GM18511 (cell line): ENCODE data around the gene APP.
"Not testable (repeated sequence)": the region's sequence is repeated elsewhere in the genome, so short reads cannot be mapped to it uniquely, and the experiment has no call there.

ENCODE experiments used
- ATAC-seq: cut with Tn5 transposase; IDR thresholded peaks from one replicate; pipeline ENCODE4 v1.9.1; 2021; ENCODE audit warnings: mild to moderate bottlenecking, moderate library complexity; ENCODE audit not compliant: unreplicated experiment

The APP gene

GRCh38 chr21:25955646-25956045 lies 214.9 kb downstream of the APP start:
- no peak for ATAC-seq

- no peak for ATAC-seq
Observed at GRCh38 chr21:25953659-25954058, 216.9 kb downstream of the APP start.

DNA sequence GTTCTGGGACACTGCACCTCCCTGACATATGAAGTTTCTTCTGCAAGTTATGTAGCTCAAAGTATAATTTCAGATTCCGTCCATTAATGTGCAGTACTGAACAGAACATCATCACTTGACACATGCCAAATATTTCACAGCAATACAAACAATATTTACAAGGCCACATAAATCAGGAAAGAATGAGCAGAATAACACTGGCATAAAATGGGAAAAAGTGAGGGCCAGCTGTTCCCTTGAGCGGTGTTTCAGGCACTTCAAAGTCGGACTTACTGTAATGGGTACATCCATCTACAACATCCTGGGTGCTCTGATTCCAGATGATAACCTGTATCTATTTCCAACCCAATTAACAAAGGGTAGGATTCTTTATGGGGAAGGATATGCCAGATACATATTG lies 217.4 kb downstream of the APP start:
- ATAC-seq: no peak

DNA sequence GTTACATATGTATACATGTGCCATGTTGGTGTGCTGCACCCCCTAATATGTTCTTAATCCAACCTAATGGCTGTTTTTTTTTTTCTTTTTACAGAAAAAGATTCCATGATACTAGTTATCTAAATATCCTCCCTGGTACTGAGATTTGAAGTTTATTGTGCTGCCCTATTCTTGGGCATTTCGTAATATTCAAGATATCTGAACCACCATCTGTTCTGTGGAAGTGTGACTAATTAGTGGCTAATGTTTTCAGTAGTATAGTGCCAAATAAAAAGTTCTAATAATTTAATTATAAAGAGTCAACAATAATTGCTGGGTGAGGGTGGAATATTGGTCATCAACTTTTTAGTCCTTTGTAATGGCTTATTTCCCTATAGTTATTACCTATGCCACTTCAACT lies 218.3 kb downstream of the APP start:
- ATAC-seq: no peak

DNA sequence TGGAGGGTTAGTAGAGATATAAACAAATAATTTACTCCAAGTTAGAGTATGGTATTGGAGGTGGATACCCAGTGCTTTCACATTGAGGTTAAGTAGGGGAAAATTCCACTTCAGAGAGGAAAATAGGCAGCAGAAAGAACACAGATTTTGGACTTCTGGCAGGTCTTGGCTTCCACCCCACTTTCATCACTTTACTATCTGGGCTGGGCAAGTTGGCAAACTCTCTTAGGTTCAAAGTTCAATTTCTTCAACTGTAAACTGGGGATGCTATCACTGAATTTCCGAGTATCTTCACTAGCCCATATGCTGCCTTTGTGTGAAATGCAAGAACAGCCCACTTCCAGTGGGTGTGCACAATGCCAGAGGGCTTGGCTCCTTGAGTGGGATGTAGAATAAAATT lies 220.9 kb downstream of the APP start:
- ATAC-seq: no peak

GRCh38 chr21:25944672-25945213 lies 225.8 kb downstream of the APP start:
- no peak for ATAC-seq

- no peak for ATAC-seq
Observed at GRCh38 chr21:25944082-25944481, 226.5 kb downstream of the APP start.

DNA sequence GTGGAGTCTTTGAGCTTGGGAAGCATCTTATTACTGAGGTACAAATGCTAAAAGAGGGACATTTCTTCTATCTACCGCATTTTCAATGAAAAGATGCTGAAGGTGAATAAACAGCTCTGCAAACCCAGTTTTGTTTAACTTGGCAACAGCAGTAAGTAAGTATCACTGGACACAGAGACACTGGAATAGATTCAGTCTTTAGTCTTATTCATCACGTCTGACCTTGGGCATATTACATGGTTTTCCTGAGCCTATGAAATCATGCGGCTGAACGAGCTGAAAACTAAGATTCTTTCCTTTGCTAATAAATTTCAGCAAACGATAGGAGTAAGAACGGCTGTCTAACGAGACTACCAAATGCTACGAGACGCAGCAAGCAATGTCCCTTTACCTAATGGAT lies 228.4 kb downstream of the APP start:
- no peak for ATAC-seq

DNA sequence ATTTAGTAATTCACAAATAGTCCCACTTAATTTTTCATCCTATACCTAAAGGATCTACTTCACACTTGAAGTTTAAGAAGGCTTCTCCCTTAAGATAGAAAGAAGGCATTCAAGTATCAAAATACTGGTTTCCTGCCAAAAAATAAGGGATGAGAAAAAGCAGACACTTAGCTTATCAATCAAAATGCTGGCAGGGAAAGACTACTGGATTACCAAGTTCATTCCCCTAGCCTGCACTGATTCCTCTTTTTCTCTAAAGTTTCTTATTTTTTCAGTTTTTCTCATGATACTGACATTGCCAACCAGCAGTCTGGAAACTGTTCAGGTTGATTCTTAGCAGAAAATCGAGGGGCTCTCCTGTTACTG lies 231.2 kb downstream of the APP start:
- ATAC-seq: no peak

GRCh38 chr21:25938658-25939395 lies 231.7 kb downstream of the APP start:
- ATAC-seq: no peak

DNA sequence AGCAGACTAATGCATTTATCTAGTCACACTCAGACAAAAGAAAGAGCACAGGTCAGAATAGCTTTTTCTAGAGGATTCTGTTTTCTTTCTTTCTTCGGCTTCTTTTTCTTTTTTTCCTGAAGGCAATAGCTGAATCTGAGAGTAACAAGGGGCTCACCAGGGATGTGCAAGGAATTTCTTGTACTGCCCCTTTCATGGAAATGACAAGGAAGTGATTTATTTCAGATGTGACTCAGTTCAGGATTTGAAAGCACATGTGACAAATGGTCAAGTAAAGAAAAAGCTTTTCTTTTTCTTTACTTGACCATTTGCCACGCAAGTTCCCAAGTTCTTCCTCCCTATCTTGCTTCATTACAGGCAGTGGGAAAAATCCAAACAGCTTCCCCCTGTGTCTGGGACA lies 233.8 kb downstream of the APP start:
- no peak for ATAC-seq

DNA sequence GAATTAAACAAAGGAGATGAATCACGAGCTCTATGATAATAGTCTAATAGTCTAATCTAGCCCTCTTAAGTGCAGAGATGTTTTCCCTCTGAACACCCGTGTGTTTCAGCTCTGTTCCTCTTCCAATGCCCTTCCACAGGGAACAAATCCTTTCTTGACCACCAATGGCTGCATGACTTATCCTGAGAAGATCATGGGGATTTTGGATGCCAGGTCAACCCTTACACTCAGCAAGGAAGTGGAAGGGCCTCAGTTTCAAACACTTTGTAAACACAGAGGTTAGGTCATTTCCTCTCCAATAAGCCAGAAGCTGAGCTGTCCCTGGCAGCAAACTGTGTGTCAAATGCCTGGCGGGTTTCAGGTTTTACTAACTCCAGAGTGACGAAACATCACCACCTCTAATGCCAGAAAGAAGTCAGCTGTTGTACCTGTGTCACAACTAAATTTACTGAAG lies 235.8 kb downstream of the APP start:
- ATAC-seq: no peak

DNA sequence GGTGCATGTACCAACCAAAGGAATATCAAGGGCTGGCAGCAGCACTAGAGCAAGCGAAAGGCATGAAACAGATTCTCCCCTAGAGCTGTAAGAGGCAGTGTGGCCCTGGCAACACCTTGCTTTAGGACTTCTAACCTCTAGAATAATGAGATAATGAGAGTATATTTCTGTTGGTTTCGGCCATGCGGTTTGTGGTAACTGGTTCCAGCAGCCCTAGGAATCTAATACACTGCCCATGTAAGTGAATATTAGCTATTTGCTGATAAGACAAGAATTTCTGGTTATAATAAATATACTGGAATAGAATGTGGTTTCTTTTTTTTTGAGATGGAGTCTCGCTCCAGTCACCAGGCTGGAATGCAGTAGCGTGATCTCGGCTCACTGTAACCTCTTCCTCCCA lies 236.4 kb downstream of the APP start:
- ATAC-seq: no peak

DNA sequence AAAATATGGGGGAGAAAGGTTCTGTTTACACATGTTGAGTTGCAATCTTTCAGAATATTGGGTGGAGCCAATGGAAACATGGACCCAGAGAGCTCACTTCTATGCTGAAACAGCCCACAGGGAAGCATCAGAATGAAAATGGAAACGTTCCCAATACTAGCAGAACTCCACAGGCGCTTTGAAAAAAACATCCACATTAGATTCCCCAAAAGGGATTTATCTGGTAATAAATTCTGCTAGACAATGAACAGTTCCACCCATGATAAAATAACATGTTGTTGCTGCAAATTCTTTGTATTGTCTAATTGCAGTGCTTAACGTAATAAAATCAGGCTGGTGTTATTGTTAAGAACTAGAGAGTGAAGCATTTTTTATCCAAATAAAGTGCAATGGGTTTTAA lies 238.8 kb downstream of the APP start:
- ATAC-seq: no peak

DNA sequence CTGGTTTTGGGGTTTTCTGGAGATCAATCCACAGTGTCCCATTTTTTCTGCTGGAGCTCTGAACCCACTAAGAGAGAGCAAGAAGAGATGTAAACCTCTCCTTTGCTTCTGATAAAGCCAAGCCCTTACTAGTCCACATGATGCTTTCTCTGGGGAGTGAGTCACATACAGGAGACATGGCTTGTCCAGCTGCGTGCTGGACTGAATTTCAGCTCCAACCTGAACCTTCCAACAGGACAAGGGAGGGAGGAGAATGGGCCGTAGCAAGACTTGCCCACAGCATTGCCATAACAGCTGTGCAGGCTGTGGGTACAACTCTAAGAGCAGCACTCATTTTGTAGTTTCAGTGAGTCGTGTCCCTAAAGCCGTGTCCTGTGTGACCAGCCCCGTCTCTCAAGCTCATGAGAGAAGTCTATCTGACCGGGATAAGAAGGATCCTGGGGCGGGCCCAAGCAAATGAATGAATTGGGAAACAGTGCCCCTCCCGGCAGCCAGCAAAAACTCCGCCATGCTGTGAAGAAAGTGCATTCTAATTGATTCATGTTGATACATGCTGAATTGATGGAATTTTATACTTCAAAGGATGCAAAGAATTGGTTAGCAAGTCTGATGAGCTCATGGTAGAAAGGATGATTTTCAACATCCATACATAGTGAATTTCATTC lies 240.6 kb downstream of the APP start:
- ATAC-seq: no peak

DNA sequence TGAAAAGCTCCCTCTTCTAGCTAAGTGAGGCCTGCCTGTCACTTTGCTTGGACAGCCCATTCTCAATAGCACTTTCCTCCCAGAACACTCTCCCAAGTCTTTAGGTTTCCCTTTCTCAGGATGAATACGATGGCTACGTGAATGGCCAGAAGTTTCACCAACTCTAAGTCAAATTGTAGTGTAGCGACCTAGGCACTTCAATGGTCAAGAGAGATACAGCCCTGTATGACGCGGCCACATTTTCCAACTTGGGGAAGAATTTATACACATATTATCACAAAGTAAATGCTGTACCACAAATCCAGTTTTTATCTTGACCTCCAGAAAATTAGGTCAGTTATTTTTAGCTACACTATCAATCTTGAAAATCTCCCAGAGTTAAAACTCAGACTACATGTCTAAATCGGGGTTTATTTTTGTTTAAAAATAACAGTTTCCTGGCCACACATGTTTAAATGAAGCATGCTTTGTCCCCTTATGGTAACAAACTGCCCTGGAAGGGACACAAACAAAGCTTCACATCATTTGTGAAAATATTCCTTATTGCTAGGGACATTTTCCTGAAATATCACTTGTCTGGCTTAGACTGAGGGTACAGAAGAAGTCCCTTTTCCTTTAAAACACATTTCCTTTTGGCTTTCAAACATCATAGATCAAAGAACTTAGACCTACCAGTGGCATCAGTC lies 243.2 kb downstream of the APP start:
- no peak for ATAC-seq

DNA sequence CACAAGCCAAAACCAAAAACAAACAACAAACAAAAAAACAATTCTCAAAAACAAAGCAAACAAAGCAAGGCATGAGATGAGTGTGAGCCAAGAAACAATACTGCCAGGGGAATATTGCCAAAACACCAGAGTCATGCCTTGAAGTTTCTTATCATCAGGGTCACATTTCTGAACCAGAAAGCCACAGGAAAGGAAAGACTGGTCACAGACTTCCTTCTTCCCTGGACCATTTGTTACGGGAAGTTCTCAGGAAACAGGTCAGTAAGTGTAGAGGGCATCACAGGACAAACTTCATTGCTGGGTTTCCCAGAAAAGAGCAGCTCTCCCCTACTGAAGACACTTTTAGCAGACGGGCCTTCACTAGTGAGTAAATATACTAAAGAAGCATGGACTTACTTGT lies 244.6 kb downstream of the APP start:
- no peak for ATAC-seq

- ATAC-seq: no peak
Observed at GRCh38 chr21:25925064-25925800, 245.3 kb downstream of the APP start.

- not testable (repeated sequence) for ATAC-seq
Observed at GRCh38 chr21:25918152-25918551, 252.4 kb downstream of the APP start.

GRCh38 chr21:25916226-25916625 lies 254.3 kb downstream of the APP start:
- ATAC-seq: no peak

GRCh38 chr21:25913479-25913878 lies 257.1 kb downstream of the APP start:
- ATAC-seq: peak; percentile 63
